Osteocyte (in vitro differentiated cells): Measurements from ENCODE around the gene RUNDC3A. TPM values are rescaled to one million over a fixed set of nuclear protein-coding genes. Genes with fewer than 3 reads are reported as not detected.

ENCODE experiments used
- DNase-seq: peaks from one replicate; pipeline ENCODE4 v3.0.0; 2021; ENCODE audit warnings: mixed read lengths; ENCODE audit not compliant: unreplicated experiment; ENCODE audit errors: extremely low spot score
- H3K27ac Mint-ChIP-seq: one replicate; pipeline ENCODE4 v1.8.0; 2021; ENCODE audit warnings: mild to moderate bottlenecking, mixed read lengths; ENCODE audit not compliant: unreplicated experiment
- H3K27me3 Mint-ChIP-seq: one replicate; pipeline ENCODE4 v1.8.0; 2021; ENCODE audit warnings: mixed read lengths; ENCODE audit not compliant: unreplicated experiment
- H3K36me3 Mint-ChIP-seq: one replicate; pipeline ENCODE4 v1.8.0; 2021; ENCODE audit warnings: mixed read lengths; ENCODE audit not compliant: unreplicated experiment
- H3K4me1 Mint-ChIP-seq: one replicate; pipeline ENCODE4 v1.8.0; 2021; ENCODE audit warnings: mixed read lengths; ENCODE audit not compliant: unreplicated experiment
- H3K4me3 Mint-ChIP-seq: one replicate; pipeline ENCODE4 v1.8.0; 2021; ENCODE audit warnings: mild to moderate bottlenecking, moderate library complexity, mixed read lengths; ENCODE audit not compliant: unreplicated experiment
- H3K9me3 Mint-ChIP-seq: one replicate; pipeline ENCODE4 v1.8.0; 2021; ENCODE audit warnings: mixed read lengths; ENCODE audit not compliant: unreplicated experiment
- total RNA-seq: library from RNA; stranded (reverse); gene quantifications from 2 replicates; pipeline ENCODE4 v1.2.1, GENCODE V29; 2021
- TF ChIP-seq, protein P1 (sequence below): fragments of 200-600 bp; sonication (generic); IDR thresholded peaks from 2 replicates; pipeline ENCODE4 v1.5.0; 2021; ENCODE audit warnings: antibody characterized with exemption, mild to moderate bottlenecking, moderate library complexity

The RUNDC3A gene
- total RNA-seq, 1 donor from 2014 or later = 0.38 TPM

DNA sequence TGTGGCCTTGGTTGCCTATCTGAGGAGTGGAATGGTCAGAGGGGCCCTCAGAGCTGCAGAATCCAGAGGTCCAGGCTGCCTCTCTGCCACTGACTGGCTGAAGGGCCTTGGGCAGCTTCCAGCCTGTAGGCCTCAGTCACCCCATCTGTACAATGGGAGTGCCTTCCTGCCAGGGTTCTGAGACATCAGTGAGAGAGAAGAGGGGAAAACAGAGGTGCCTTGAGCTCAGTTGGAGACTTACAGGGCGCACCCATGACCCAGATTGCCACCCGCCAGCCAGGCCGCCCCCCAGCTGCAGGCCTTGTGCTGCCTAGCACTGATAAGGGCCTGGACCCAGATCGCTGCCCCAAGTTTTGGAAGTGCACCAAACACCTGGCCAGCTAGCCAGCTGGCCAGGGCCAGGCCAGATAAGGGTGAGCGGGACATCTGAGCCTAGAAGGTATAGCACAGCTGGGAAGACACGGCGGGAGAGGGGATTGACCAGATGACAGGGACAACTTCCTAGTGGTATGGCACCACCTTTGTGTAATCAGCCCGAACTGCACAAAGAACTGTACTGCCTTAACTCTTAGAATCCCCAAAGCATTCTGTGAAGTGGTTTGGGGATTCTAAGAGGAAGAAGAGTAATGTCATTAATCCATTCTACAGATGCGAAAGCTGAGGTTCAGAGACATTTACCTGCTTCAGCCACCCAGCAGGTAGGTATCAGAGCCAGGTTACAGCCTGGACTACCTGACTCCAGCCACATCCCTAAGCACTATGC, 41.8 kb upstream of the RUNDC3A start:
- no peak for DNase-seq
- Mint-ChIP-seq H3K4me3 (no peak overlapping the region), H3K27me3 (peaks cover 9% of the 10 kb centered on the region), H3K4me1 (no peaks in the 10 kb centered on the region), H3K9me3 (no peaks in the 10 kb centered on the region), H3K27ac (no peak overlapping the region), H3K36me3 (no peaks in the 10 kb centered on the region)
- TF ChIP-seq, protein P1, sequence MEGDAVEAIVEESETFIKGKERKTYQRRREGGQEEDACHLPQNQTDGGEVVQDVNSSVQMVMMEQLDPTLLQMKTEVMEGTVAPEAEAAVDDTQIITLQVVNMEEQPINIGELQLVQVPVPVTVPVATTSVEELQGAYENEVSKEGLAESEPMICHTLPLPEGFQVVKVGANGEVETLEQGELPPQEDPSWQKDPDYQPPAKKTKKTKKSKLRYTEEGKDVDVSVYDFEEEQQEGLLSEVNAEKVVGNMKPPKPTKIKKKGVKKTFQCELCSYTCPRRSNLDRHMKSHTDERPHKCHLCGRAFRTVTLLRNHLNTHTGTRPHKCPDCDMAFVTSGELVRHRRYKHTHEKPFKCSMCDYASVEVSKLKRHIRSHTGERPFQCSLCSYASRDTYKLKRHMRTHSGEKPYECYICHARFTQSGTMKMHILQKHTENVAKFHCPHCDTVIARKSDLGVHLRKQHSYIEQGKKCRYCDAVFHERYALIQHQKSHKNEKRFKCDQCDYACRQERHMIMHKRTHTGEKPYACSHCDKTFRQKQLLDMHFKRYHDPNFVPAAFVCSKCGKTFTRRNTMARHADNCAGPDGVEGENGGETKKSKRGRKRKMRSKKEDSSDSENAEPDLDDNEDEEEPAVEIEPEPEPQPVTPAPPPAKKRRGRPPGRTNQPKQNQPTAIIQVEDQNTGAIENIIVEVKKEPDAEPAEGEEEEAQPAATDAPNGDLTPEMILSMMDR = no peak

DNA sequence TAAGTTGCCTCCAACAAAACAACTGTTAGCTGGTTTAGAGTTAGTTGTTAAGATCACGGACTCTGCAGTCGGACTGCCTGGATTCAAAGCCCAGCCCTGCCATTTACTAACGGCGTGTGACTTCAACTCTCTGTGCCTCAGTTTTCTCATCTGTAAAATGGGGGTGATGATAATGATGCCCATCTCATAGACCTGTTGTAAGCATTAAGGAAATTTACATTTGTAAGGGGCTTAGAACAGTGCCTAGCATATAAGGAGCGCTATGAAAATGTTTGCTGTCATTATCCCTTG, 41.3 kb upstream of the RUNDC3A start:
- Mint-ChIP-seq H3K36me3 (no peaks in the 10 kb centered on the region), H3K27ac (no peak overlapping the region), H3K9me3 (no peaks in the 10 kb centered on the region), H3K4me1 (no peaks in the 10 kb centered on the region), H3K27me3 (peaks cover 9% of the 10 kb centered on the region), H3K4me3 (no peak overlapping the region)
- TF ChIP-seq, protein P1 = no peak
- no peak for DNase-seq

DNA sequence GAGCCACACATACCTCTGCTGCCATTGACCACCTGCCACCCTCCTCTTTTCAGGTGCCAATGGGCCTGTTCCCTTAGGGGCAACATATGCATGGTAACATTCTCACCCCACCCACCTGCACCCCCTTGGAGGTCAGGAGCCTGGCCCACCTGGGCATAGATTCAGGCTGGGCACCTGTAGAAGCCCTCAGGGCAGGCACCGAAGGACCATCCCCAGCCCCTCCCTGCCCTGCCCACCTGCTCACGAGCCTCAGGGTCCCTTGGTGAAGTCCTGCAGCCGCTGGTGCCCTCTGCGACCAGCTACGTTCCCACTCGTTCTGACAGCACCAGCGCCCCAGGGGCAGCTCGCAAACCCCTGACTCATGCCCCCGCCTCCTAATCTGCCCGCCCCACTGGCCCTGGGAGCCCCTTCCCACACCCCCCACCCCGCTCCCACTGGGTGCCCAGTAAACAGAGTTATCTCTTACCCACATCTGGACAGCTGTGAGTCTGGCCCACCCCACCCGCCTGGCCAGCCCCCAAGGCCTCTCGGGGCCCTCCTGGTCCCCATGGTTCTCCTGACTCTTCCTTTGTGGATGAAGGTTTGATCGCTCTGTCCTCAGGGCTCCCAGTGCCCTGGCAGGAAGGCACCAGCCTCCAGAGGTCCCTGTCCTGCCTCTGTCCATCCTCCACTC, 40.4 kb upstream of the RUNDC3A start, which contains the start of gene SLC4A1:
SLC4A1 (minus strand) TSS at position 318 of the 673 bp plus-strand sequence. CDS start 5,269 bp downstream, outside the sequence.
- no peaks in the 10 kb centered on the region for H3K4me1 Mint-ChIP-seq

DNA sequence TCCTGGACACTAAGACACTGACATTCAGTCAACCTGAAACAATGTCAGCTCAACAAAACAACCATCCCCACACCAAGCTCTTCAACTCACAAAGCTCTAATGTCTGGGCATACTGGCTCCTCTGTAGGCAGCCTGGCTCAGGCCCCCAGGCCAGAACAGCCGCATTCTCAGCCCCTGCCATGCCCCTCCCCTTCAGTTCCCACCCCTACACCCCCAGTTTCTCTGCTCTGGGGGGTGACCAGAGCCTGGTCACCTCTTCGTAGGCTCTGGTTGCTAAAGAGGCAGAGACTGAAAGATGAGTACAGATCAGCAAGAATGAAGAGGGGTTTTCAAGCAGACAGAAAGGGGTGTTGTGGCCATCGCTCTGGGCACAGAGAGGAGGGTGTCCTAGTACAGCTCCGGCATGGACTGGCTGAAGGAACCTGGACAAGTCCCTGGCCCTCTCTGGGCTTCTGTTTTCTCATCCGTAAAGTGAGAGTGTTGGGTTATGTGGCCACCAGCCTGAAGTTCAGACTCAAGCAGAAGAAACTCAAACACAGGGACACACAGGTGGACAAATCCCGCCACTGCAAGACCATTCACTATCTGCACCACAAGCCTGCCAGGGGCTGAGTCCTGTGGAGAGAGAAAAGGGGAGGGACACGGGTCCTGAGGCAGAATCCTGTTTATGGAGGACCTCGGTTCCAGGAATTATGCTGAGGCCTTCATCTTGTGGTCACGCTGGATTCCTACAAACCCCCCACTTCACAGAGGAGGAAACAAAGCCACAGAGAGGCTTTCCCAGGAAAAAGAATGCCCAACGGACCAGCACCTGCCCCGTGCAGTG, 39.5 kb upstream of the RUNDC3A start:
- no peak overlapping the region for H3K27ac Mint-ChIP-seq

More for the DNA sequence above, 40.4 kb upstream of the RUNDC3A start, which contains the start of gene SLC4A1:
- Mint-ChIP-seq H3K4me3 (no peak within 1 kb of the TSS), H3K36me3 (no peaks in the 10 kb centered on the region), H3K27ac (no peak within 1 kb of the TSS), H3K27me3 (peaks cover 13% of the 10 kb centered on the region), H3K9me3 (no peaks in the 10 kb centered on the region)
- no peak for DNase-seq
- TF ChIP-seq, protein P1 = no peak

More for the DNA sequence above, 39.5 kb upstream of the RUNDC3A start:
- TF ChIP-seq, protein P1 = no peak
- Mint-ChIP-seq H3K4me3 (no peak overlapping the region), H3K9me3 (no peaks in the 10 kb centered on the region), H3K27me3 (peaks cover 10% of the 10 kb centered on the region), H3K4me1 (no peaks in the 10 kb centered on the region), H3K36me3 (no peaks in the 10 kb centered on the region)
- DNase-seq = no peak
